Right hindlimb (tissue), 1 donor: ENCODE results near the gene C1orf53.
A peak's percentile ranks its signal among the peaks of the same experiment; 100 is the strongest.

Source experiments
- DNase-seq: peaks from one replicate; pipeline ENCODE4 v3.0.0-alpha.2; 2018

C1orf53 gene

GRCh38 chr1:197908716-197909220 is 6.3 kb downstream of the C1orf53 start:
- no peak for DNase-seq

GRCh38 chr1:197909384-197909783 is 7.0 kb downstream of the C1orf53 start:
- DNase-seq, result no peak

GRCh38 chr1:197910120-197910991 is 7.9 kb downstream of the C1orf53 start:
- DNase-seq, result no peak

GRCh38 chr1:197911111-197911856 is 8.9 kb downstream of the C1orf53 start:
- DNase-seq, result no peak

- no peak for DNase-seq
These were observed 9.6 kb downstream of the C1orf53 start for GRCh38 chr1:197911857-197912696.

- DNase-seq, result no peak
These were observed 10.5 kb downstream of the C1orf53 start for GRCh38 chr1:197912739-197913494.

GRCh38 chr1:197913495-197914276 is 11.3 kb downstream of the C1orf53 start:
- DNase-seq, result no peak

GRCh38 chr1:197914510-197914909 is 12.1 kb downstream of the C1orf53 start:
- DNase-seq, result no peak

- no peak for DNase-seq
These were observed 12.9 kb downstream of the C1orf53 start for GRCh38 chr1:197915260-197915861.

GRCh38 chr1:197915862-197916499 is 13.6 kb downstream of the C1orf53 start:
- peak; percentile 81 for DNase-seq

- DNase-seq, result no peak
These were observed 14.1 kb downstream of the C1orf53 start for GRCh38 chr1:197916500-197916983.

- peak; percentile 46 for DNase-seq
These were observed 15.6 kb downstream of the C1orf53 start for GRCh38 chr1:197917805-197918651.

GRCh38 chr1:197918807-197919345 is 16.4 kb downstream of the C1orf53 start:
- no peak for DNase-seq

GRCh38 chr1:197919346-197920066 is 17.1 kb downstream of the C1orf53 start:
- DNase-seq, result no peak

- DNase-seq, result no peak
These were observed 17.6 kb downstream of the C1orf53 start for GRCh38 chr1:197920067-197920396.

- no peak for DNase-seq
These were observed 18.1 kb downstream of the C1orf53 start for GRCh38 chr1:197920414-197921117.

- no peak for DNase-seq
These were observed 19.0 kb downstream of the C1orf53 start for GRCh38 chr1:197921235-197922069.
